ENCODE data around the gene P3H4. TPM values are rescaled to one million over a fixed set of nuclear protein-coding genes. Genes with fewer than 3 reads are reported as not detected.

P3H4 gene
- total RNA-seq, 1 experiment from 2014 or later = 58.9 TPM

DNA sequence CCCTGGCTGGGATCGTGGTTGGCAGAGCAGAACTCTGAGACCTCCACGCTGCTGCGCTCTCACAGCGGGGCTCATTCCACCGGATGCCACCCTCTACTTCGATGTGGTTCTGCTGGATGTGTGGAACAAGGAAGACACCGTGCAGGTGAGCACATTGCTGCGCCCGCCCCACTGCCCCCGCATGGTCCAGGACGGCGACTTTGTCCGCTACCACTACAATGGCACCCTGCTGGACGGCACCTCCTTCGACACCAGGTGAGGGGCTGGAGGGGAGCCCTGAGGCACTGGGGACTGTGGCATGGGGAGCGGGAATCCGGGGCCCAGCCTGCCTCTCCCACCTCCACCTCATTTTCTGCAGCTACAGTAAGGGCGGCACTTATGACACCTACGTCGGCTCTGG is 6.3 kb upstream of the P3H4 start:
- TF ChIP-seq, protein P1, sequence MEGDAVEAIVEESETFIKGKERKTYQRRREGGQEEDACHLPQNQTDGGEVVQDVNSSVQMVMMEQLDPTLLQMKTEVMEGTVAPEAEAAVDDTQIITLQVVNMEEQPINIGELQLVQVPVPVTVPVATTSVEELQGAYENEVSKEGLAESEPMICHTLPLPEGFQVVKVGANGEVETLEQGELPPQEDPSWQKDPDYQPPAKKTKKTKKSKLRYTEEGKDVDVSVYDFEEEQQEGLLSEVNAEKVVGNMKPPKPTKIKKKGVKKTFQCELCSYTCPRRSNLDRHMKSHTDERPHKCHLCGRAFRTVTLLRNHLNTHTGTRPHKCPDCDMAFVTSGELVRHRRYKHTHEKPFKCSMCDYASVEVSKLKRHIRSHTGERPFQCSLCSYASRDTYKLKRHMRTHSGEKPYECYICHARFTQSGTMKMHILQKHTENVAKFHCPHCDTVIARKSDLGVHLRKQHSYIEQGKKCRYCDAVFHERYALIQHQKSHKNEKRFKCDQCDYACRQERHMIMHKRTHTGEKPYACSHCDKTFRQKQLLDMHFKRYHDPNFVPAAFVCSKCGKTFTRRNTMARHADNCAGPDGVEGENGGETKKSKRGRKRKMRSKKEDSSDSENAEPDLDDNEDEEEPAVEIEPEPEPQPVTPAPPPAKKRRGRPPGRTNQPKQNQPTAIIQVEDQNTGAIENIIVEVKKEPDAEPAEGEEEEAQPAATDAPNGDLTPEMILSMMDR (IDR thresholded peaks at IDR 0.05) = no peak
- BruUV-seq (replicated peaks) = no TSS peak
- Histone ChIP-seq H3K27me3 (ENCODE audit: control insufficient read depth, insufficient read depth, low read length) (no peaks in the 10 kb centered on the region), H3K27ac (ENCODE audit: low read length) (no peak overlapping the region), H3K9me3 (ENCODE audit: control insufficient read depth, insufficient read depth, low read depth, low read length) (no peaks in the 10 kb centered on the region), H3K4me1 (ENCODE audit: control insufficient read depth, insufficient read depth, low read length) (peaks cover 10% of the 10 kb centered on the region), H3K36me3 (ENCODE audit: control insufficient read depth, insufficient read depth, low read length) (peaks cover 2% of the 10 kb centered on the region), H3K4me3 (ENCODE audit: low read depth in 2 of 2, low read length in 2 of 2) (no peak overlapping the region)
- POLR2A ChIA-PET = no interaction called here
- in situ Hi-C loops (cut with HindIII; ENCODE audit: low pct_unique_long_range_greater_than_20kb, low sequenced_read_pairs) = no loop called here
- CTCF ChIA-PET = no interaction called here
- intact Hi-C loops (cut with micrococcal nuclease; ENCODE audit: unreplicated experiment) = no loop called here
- ATAC-seq = no peak
- DNase-seq (ENCODE audit: low read depth, low spot score) = no peak

- Histone ChIP-seq H3K4me1 (ENCODE audit: control insufficient read depth, insufficient read depth, low read length) (peaks cover 10% of the 10 kb centered on the region), H3K4me3 (ENCODE audit: low read depth in 2 of 2, low read length in 2 of 2) (no peak overlapping the region), H3K27me3 (ENCODE audit: control insufficient read depth, insufficient read depth, low read length) (no peaks in the 10 kb centered on the region), H3K27ac (ENCODE audit: low read length) (no peak overlapping the region), H3K36me3 (ENCODE audit: control insufficient read depth, insufficient read depth, low read length) (peaks cover 2% of the 10 kb centered on the region), H3K9me3 (ENCODE audit: control insufficient read depth, insufficient read depth, low read depth, low read length) (no peaks in the 10 kb centered on the region)
- ChIA-PET CTCF (no interaction called here), POLR2A (no interaction called here)
- in situ Hi-C loops (cut with HindIII; ENCODE audit: low pct_unique_long_range_greater_than_20kb, low sequenced_read_pairs) = no loop called here
- BruUV-seq (replicated peaks) = no TSS peak
- DNase-seq (ENCODE audit: low read depth, low spot score) = no peak
- TF ChIP-seq TCF7L2 (IDR thresholded peaks at IDR 0.05; ENCODE audit: low read depth, low read length) = no peak
- TF ChIP-seq, protein P1 (IDR thresholded peaks at IDR 0.05) = no peak
- no peak for TF ChIP-seq SIN3A (IDR thresholded peaks at IDR 0.05; ENCODE audit: borderline replicate concordance, insufficient read depth, low read depth, low read length)
- no peak for TF ChIP-seq REST (IDR thresholded peaks at IDR 0.05; ENCODE audit: insufficient read depth in 1 of 2, low read depth in 2 of 2, low read length in 1 of 2)
- TF ChIP-seq POLR2AphosphoS5 (IDR thresholded peaks at IDR 0.05; ENCODE audit: low read depth, low read length) = no peak
- no peak for ATAC-seq
- intact Hi-C loops (cut with micrococcal nuclease; ENCODE audit: unreplicated experiment) = no loop called here
Measured at GRCh38 chr17:41816637-41817320, 5.0 kb upstream of the P3H4 start.
